HG03103 (cell line): Measurements from ENCODE around the gene NT5C3A.
"Not testable (repeated sequence)": the region's sequence is repeated elsewhere in the genome, so short reads cannot be mapped to it uniquely, and the experiment has no call there.

Experiments used
- ATAC-seq: cut with Tn5 transposase; IDR thresholded peaks from one replicate; pipeline ENCODE4 v1.9.1; 2021; ENCODE audit warnings: low read depth; ENCODE audit not compliant: unreplicated experiment

The NT5C3A gene

GRCh38 chr7:32991068-32991585 lies 71.4 kb downstream of the NT5C3A start:
- ATAC-seq = not testable (repeated sequence)

- not testable (repeated sequence) for ATAC-seq
Observed at GRCh38 chr7:32988148-32988547, 74.4 kb downstream of the NT5C3A start.

- ATAC-seq = not testable (repeated sequence)
Observed at GRCh38 chr7:32979902-32980301, 82.7 kb downstream of the NT5C3A start.

- not testable (repeated sequence) for ATAC-seq
Observed at GRCh38 chr7:32979246-32979645, 83.3 kb downstream of the NT5C3A start.

GRCh38 chr7:32977159-32977558 lies 85.4 kb downstream of the NT5C3A start:
- ATAC-seq = not testable (repeated sequence)

- not testable (repeated sequence) for ATAC-seq
Observed at GRCh38 chr7:32971967-32972366, 90.6 kb downstream of the NT5C3A start.

GRCh38 chr7:32967268-32967582 lies 95.4 kb downstream of the NT5C3A start:
- not testable (repeated sequence) for ATAC-seq

GRCh38 chr7:32966489-32967267 lies 95.9 kb downstream of the NT5C3A start:
- ATAC-seq = not testable (repeated sequence)

GRCh38 chr7:32964461-32965159 lies 98.0 kb downstream of the NT5C3A start:
- ATAC-seq = peak; percentile 98
